ENCODE results near the gene CADM1. TPM values are rescaled to one million over a fixed set of nuclear protein-coding genes. Genes with fewer than 3 reads are reported as not detected.

Gene CADM1
- total RNA-seq, 4 donors from 2014 or later = 2.9 to 25.7 (median 9.6) TPM

- TF ChIP-seq, protein P1, sequence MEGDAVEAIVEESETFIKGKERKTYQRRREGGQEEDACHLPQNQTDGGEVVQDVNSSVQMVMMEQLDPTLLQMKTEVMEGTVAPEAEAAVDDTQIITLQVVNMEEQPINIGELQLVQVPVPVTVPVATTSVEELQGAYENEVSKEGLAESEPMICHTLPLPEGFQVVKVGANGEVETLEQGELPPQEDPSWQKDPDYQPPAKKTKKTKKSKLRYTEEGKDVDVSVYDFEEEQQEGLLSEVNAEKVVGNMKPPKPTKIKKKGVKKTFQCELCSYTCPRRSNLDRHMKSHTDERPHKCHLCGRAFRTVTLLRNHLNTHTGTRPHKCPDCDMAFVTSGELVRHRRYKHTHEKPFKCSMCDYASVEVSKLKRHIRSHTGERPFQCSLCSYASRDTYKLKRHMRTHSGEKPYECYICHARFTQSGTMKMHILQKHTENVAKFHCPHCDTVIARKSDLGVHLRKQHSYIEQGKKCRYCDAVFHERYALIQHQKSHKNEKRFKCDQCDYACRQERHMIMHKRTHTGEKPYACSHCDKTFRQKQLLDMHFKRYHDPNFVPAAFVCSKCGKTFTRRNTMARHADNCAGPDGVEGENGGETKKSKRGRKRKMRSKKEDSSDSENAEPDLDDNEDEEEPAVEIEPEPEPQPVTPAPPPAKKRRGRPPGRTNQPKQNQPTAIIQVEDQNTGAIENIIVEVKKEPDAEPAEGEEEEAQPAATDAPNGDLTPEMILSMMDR (IDR thresholded peaks at IDR 0.05; ENCODE audit: low read depth) = no peak
Measured at GRCh38 chr11:115425250-115425649, 79.0 kb downstream of the CADM1 start.

- TF ChIP-seq, protein P1 (IDR thresholded peaks at IDR 0.05; ENCODE audit: low read depth) = no peak
Measured at GRCh38 chr11:115423728-115424459, 80.3 kb downstream of the CADM1 start.

DNA sequence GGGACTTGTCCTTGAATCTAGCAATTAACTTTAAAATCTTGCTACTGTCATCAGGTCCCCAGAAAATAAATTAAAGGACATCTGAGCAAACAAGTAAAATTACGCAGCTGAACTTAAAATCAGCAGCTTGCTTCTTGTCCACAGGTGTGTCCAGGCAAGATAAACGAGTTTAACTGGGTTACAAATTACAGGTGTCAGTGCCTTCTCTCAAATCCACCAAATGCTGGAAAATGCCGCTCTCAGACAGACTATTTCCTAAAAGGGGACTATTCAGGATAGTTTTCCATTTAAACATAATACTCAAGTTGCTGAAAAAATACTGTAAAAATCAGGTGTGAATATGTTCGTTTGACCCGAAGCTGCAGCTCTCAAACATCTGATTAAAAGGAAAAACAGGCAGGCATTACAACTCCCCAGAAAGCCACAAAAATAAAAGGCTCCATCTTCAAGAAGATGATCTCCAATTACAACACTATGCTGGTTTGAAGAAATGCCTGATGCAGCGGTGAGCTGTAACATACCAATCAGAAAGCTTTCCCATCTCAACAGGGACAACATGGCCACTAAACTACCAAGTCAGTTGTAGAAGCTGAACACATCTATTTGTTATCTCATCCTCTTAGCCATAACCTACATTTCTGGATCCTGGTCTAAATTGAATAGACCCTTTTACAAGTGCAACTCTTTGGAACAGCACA is 82.1 kb downstream of the CADM1 start:
- TF ChIP-seq, protein P1 (IDR thresholded peaks at IDR 0.05; ENCODE audit: low read depth) = no peak

DNA sequence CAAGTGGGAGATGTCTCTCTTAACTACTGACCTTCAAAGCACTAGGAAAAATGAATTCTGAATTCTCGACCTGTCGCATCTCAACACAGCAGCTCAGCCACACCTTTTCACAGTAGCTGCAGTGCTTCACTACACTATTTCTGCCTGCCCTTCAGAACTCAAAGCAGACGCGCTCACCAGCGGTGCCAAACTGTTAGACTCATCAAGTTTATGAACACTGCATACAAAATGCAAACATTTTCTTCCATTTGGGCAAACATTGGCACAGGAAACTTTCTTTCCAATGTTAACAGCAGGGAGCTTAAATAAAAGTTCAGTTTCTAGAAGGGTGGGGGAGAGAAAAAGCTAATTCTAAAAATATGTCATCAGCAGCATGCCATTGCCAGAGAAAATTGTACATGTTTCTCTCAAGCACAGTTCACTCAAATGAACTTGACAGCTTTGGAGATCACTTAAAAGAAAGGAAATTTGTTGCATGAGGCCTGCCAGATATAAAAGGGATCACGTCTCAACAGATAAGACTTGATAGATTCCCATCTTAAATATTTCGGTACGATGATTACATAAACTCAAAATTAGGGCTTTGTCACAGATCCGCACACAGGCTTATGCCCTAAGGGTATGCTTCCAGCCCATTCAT is 82.7 kb downstream of the CADM1 start:
- TF ChIP-seq, protein P1 (IDR thresholded peaks at IDR 0.05; ENCODE audit: low read depth) = no peak

DNA sequence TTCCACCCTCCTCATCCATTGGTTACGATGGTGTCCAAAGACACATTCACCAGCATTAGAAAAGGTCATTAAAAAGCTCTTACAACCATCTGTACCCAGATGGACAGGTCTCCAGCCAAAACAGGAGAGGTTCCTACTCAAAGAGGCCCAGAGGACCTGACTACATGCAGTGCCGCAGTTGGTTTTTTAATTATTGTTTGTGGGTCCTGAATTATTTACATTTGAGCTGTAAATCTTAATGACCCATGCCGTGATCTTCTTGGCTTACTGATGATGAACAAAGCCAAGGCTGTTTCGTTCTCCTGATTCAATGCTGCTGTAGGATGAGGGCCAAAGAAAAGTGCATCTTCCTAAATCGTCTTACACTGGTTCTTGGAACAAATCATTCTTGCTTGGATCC is 83.7 kb downstream of the CADM1 start:
- TF ChIP-seq, protein P1 (IDR thresholded peaks at IDR 0.05; ENCODE audit: low read depth) = no peak

- TF ChIP-seq, protein P1 (IDR thresholded peaks at IDR 0.05; ENCODE audit: low read depth) = no peak
Measured at GRCh38 chr11:115418626-115419025, 85.6 kb downstream of the CADM1 start.

DNA sequence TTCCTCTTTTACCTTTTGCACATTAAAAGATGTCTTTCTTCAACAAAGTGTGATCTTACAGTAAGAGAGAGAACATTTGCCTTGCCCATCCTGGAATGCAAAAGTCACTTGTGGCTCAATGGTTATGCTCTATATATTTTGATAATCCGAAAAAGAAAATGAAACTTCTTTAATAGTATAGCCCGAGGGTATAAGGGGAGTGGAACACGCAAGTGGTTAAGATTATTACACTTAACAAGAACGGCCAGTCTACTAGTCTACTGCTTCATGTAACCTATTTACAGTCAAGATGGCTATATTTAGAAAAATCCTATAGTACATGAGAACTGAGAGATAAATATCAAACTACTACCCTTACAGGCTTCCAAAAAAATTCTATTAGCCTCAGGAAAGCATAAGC is 86.1 kb downstream of the CADM1 start:
- TF ChIP-seq, protein P1 (IDR thresholded peaks at IDR 0.05; ENCODE audit: low read depth) = no peak
